Stimulated activated CD8-positive, alpha-beta memory T cell treated with anti-CD3 and anti-CD28 coated beads, Interleukin-4, amount 100 ng/mL, for 4 hours (primary cell): ENCODE data around the gene NLE1.
A peak's percentile ranks its signal among the peaks of the same experiment; 100 is the strongest.
"Not testable (repeated sequence)": the region's sequence is repeated elsewhere in the genome, so short reads cannot be mapped to it uniquely, and the experiment has no call there.

Experiments
- DNase-seq, 2 donors: peaks; one replicate each; pipeline ENCODE4 v3.0.0-alpha.2; 2020; ENCODE audit warnings: low read depth in 2 of 2, low spot score in 1 of 2

Gene NLE1

DNA sequence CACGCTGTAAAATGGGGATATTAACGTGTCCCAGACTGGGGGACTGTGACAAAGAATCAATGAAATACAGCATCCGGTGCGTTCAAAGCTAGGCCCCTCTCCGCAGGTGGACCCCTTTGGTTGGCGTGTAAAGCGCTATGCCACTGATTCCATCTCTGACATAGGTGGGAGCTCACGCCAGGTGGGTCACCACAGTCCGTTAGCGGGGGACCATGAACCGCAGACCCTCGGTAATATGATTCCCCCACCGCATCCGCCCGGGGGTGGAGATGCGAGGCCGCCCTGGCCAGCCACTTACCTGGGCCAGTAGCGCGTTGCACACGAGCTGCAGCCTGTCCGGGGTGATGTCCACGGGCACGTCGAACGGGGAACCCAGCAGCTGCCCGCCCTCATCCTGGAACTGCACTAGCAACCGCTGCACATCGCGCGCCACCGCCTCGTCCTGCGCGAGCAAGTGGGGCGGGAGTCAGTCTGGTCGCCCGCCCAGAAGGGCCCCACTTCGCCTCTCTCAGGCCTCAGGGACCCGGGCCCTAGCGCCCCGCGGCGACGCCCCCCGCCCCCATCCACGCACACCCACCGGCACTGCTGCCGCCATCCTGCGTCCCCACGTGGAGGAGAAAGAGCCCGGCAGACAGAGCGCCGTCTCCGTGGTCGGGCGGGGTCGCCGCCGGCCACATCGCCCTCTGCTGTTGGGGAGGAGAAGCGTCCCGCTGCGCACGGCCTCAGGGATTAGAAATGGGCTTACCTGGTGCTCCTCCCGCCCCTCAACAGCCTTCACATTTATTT, at the start of gene NLE1:
NLE1 (minus strand) TSS at position 623 of the 786 bp plus-strand sequence; CDS start at position 595, 28 bp downstream.
- peak; percentile 72 to 74 for DNase-seq

DNA sequence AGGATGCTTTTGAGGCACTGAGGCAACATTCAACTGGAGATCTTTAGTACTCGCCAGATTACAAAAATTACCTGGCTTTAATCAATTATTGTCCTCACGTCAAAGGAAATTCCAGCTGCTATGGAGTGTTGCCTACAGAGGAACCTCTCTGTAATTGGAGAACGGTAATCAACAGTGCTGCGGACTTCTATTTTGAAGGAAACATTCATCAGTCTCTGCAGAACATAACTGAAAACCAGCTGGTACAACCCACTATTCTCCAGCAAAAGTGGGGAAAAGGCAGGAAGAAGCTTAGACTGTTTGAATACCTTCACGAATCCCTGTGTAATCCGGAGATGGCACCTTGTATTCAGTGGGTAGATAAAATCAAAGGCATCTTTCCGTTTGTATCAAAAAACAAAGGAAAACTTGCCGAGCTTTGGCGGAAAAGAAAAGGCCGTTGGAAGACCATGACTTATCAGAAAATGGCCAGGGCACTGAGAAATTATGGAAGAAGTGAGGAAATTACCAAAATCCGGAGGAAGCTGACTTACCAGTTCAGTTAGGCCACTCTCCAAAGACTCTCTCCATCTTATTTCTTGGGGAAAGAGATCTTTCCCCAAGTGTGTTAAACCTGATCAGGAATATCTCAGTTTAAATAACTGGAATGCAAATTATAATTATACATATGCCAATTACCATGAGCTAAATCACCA, 49.0 kb upstream of the NLE1 start:
- no peak for DNase-seq

DNA sequence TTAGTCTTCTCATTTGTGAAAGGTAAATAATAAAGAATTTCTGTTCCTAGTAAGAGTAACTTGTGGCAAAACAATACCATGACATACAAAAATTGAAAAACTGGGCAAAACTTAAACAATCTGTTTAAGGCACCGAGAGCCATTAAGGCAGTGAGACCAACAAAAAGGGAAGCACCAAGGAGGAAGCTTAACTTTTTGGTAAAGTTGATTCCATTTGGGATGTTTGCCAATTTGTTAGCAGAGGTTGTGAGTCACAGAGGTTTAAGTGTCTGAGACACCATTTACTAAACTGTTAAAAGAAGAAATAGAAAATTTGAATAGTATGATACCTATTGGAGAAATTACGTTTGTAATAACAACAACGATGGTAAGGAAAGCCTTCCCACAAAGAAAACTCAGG, 47.2 kb upstream of the NLE1 start:
- DNase-seq = no peak

DNA sequence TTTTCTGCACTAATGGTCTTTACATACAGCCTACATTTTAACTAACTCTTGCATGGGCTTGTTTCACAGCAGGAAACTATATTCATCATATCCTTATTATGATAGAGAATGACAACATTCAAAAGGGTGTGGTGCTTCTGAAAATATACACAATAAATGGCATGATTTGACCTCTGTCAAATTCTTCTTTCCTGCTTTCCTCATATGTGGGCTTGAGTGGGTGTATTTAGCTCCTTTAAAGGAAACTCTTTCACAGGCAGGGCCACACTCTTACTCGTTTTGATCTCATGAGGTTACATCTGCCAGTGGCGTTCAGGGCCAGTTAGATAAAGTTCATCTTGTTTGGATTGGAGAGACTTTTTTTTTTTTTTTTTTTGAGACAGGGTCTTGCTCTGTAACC, 46.0 kb upstream of the NLE1 start:
- no peak for DNase-seq

DNA sequence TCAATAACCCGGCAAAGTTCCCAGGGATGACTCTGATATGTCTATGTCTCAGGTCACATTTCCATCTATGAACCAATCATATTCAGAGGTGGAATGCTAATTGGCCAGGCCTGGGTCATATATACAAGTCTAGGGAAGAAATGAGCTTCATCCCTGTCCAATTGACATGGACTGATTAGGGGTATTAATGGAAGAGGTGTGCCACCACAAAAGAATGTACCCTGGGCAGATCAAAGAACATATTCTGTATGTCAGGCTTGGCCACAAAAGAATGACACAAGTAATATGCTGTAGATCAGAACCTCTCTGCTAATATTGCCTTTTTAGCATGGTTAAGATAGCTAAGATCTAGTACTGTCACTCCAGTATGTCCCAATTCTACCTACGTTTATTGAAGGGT, 45.4 kb upstream of the NLE1 start:
- DNase-seq = no peak

DNA sequence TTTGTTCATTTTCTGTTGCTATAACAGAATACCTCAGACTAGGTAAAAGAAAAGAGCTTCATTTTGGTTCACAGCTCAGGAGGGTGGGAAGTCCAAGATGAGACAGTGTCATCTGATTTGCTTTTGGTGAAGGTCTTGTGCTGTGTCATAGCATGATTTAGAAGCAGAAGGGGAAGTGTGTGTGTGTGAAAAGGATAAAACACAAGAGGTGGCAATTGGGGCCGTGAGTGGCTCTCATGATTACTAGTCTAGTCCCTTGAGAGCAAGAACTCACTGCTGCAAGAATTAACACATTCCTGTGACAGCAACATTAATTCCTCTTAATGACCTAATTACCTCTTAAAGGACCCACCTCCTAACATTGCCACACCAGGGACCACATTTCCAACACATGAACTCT, 43.7 kb upstream of the NLE1 start:
- DNase-seq = no peak

DNA sequence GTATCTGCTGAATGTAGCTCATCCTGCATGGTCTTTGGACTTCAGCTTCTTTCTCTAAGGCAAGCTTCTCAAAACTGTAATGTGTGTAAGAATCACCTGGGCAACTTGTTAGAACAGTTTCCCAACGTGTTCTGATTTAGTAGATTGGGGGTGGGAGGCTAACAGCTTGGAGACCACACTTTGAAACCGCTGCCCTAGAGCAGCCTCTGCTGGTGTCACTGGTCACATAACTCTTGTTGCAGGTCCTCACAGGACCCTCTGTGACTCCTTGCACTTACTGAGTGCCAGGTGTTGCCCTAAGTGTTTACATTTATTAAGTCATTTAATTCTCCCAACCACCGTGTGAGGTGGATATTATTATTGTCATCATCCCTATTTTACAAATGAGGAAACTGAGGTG, 42.2 kb upstream of the NLE1 start:
- no peak for DNase-seq

DNA sequence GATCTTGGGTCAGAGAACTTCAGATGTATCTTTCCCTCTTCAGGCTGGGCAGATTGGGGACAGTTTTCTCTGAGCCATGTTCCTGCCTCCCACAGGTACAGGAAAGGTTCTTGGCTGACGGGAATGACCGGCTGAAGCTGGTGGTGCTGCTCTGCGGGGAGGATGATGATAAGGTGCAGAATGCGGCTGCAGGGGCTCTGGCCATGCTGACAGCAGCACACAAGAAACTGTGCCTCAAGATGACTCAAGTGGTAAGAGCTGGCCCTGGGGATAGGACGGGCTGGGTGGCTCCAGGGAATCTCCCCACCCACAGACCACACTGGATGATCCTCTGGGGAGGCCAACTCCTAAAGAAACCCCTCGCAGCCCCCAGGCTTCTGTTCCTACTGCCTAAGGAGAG, 41.2 kb upstream of the NLE1 start:
- DNase-seq = no peak

DNA sequence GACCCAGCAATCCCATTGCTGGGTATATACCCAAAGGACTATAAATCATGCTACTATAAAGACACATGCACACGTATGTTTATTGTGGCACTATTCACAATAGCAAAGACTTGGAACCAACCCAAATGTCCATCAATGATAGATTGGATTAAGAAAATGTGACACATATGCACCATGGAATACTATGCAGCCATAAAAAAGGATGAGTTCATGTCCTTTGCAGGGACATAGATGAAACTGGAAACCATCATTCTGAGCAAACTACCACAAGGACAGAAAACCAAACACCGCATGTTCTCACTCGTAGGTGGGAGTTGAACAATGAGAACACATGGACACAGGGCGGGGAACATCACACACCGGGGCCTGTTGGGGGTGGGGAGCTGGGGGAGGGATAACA, 37.3 kb upstream of the NLE1 start:
- DNase-seq = not testable (repeated sequence)

DNA sequence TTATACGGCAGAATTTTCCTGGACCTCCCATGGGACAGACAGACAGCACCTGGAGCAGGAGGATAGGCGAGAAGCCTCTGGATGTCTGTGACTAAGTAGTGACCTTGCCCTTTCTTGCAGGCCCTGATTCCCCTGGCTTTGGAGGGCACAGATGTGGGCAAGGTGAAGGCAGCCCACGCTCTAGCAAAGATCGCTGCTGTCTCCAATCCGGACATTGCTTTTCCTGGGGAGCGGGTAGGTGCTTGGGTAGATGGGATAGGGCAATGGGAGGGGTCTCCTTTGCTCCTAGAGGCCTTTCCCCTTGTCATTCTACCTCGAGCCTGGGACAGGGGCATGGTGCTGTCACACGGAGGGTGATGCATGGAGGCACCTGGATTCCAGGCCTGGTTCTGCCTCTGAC, 34.8 kb upstream of the NLE1 start:
- DNase-seq = no peak

DNA sequence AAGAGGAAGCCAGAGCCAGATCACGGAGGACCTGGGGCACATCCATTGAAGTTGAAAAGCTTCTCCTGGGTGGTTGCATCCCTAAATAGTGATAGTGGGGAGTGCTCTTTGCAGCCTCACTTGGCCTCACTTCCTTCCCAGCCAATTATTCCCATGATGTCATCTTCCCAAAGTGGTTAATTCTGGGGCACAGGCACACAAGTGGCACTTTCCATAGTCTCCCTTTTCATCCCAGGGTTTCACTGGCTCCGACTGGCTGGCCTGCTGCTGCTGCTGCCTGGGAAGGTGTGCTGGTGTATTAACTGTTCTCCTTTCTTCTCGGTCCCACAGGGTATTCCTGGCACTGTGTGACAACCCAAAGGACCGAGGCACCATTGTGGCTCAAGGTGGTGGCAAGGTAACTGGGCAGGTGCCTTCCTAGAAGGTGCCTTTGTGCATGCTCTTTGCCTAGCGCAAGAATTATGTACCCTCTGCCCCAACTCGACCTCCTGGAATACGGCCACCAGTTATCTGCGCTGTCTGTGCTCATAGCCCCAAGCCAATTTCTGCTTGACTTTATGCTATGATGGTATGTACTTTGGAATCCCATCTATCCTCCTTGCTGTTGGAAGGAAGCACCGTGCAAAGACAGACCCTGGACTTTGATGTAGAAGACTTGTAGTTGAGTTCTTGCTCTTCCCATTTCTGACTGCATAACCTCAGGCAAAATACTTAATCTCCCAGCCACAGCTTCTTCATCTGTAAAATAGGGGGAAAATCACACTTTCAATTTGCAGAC, 33.7 kb upstream of the NLE1 start:
- no peak for DNase-seq

DNA sequence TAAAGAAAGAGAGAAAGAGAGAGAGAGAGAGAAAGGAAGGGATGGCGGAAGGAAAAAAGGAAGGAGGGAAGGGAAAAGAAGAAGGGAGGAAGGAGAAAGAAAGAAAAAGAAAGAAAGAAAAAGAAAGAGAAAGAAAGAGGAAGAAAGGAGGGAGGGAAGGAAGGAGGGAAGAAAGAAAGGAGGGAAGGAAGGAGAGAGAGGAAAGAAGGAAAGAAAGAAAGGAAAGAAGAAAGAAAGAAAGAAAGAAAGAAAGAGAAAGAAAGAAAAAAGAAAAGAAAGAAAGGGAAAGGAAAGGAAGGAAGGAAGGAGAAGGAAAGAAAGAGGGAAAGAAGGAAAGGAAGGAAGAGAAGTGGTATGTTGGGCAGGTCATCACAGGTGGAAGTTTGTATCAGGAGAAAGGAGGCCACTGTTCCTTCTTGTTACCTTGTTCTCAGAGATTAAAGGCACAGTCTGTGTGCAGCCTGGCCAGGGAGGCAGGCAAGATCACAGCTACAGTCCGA, 32.8 kb upstream of the NLE1 start:
- DNase-seq = no peak

DNA sequence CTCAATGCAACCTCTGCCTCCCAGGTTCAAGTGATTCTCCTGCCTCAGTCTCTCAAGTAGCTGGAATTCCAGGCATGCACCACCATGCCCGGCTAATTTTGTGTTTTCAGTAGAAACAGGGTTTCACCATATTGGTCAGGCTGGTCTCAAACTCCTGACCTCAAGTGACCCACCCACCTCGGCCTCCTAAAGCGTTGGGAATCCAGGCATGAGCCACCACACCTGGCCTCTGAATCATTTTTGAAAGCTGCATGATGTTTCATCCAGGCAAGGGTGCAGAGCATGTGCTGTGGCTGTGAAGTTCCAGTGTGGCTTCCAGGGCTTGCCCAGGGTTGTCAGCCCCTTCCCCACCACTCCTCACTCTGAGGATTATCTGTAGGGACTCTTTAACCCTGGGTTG, 30.2 kb upstream of the NLE1 start:
- DNase-seq = not testable (repeated sequence)

DNA sequence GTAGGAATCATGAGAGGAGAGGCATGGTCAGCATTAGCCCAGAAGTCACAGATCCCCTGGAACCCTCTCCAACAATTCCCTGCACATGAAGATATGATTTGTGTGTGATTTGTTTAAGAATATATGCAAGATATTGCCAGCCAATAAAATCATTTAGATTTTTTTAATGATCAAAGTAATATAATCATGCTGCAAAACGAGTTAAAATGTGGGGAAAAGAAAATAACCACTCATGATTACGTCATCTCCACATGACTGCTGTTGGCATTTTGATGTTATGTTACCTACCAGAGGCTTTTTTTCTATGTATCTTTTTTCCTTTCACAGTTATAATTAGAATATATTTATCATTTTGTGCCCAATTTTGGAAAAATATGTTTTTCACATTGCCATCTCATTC, 29.7 kb upstream of the NLE1 start:
- no peak for DNase-seq

DNA sequence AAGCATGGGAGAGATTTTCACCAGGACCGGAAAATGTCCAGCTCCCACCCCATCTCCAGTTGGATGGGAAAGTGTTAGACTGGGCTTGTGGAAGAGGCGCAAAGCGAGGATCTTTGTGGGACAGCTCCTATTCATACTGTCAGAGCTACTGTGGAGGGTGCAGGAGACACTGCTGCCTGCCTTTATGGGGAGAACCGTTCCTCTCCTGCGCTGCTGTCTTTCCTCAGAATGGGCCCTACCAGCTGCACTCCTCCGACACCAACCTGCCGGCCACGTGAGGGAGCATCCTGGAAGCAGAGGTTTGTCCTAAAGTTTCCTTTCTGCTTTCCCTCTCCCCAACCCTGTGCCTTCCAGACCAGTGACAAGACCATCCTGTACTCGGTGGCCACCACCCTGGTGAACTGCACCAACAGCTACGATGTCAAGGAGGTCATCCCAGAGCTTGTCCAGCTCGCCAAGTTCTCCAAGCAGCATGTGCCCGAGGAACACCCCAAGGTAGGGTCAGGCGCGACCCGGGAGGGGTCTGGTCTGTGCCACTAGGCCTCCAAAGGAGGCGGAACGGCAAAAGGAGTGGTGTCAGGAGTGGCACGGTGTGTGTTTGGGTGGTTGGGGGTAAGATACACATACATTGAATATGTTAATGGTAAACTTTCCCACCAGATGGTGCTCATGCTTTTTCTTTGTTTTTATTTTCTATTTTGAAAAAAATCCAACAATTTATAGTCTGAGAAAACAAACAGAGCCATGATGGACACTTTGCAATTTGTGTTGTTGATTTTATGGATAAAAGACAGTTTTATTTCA, 29.1 kb upstream of the NLE1 start:
- DNase-seq = no peak

DNA sequence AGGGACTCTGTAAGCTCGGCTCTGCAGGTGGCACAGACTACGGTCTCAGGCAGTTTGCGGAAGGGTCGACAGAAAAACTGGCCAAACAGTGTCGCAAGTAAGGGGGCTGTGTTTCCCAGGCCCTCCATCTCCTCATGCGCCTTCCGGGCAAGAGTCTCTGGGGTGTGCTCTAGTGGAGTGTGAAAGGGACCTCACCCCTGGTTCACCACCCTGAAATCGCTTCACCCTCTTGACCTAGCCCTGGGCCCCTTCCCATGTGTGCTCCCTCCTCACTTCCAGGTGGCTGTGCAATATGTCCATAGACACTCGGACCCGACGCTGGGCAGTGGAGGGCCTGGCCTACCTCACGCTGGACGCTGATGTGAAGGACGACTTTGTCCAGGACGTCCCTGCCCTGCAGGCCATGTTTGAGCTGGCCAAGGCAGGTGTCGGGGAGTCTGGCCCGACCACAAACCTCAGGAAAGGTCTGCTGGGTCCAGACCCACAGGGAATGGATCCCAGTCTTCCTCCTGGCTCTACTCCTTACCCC, 27.8 kb upstream of the NLE1 start:
- DNase-seq = no peak

DNA sequence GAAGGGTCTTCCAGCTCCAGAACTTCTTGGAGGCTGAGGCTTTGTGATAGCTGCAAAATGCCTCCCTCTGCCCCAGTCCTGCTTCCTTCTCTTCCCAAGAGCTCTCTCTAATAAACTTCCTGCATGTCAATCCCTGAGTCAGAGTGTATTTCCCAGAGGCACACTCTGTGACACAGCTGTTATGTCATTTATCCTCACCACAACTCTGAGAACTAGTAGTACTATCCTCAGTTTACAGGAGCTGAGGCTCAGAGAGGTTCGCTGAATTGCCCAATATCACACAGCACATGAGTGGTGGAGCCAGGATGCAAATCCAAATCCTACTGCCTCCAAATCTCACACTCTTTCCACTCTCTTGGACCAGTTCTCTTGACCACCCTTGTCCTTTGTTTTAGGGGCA, 25.6 kb upstream of the NLE1 start:
- no peak for DNase-seq

DNA sequence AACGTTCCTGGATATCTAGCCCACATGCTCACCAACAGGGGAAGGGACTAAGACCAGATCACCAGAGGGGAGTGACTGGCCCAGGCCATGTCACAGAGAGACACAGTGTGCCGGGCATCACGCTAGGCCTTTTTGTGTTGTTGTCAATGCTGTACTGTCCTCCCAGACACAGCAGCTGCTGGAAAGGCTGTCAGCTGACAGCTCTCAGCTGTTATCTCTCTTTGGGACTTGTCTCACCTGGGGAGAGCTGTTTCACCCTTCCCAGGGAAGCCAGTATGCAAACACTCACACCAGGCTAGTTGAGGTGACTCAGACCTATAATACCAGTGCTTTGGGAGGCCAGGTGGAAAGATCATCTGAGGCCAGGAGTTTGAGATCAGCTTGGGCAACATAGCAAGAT, 24.9 kb upstream of the NLE1 start:
- DNase-seq = no peak

DNA sequence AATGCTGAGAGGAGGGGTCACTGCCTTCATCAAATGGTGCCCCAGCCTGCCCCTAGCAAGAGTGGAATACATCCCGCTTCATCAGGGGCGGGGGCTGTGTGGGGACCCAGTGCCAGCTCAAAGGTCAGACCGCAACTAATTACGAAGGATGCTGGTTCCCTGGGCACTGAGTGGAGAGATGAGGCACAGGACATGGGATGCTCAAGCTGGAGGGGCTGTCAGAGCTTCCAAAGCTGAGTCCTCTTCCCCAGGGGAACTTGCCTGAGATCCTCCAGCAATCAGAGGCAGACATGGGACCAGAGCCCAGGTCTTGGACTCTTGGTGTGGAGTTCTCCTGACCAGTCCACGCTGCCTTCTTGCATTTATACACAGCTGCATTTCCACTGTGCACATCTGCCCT, 24.4 kb upstream of the NLE1 start:
- DNase-seq = no peak

DNA sequence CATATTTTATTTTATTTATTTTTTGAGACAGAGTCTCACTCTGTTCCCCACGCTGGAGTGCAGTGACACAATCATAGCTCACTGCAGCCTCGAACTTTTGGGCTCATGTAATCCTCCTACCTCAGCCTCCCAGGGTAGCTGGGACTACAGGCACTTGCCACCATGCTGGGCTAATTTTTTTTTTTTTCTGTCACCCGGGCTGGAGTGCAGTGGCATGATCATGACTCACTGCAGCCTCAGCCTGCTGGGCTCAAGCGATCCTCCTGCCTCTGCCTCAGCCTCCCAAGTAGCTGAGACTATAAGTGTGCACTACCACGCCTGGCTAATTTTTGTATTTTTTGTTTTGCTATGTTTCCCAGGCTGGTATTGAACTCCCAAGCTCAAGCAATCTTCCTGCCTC, 22.6 kb upstream of the NLE1 start:
- DNase-seq = no peak

DNA sequence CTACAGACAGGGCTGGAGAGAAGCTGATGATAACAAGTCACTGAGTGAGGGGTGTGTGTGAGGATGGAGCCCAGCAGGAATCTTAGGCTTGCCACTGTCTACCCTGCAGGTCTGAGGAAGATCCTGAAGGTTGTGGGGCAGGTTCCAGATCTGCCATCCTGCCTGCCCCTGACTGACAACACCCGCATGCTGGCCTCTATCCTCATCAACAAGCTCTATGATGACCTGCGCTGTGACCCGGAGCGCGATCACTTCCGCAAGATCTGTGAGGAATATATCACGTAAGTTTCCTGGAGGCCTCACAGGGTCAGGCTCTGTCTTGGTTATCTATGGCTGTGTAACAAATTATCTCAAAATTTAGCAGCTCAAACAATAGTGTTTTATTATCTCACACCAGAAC, 21.8 kb upstream of the NLE1 start:
- no peak for DNase-seq
